Testis (tissue), 2 donors: ENCODE measurements around the gene COG2.

Source experiments
- CTCF ChIP-seq, 3 experiments: fragments of 450-650 bp in 2 of 3; fragments of 200-600 bp in 1 of 3; sonication (generic) in 1 of 3; IDR thresholded peaks; one replicate each; pipeline ENCODE4 v1.5.1; 2016 to 2019; ENCODE audit warnings: antibody characterized with exemption in 3 of 3, mild to moderate bottlenecking in 2 of 3, moderate library complexity in 1 of 3
- POLR2A ChIP-seq: fragments of 450-650 bp; IDR thresholded peaks from one replicate; pipeline ENCODE4 v1.6.1; 2017; ENCODE audit warnings: antibody characterized with exemption, mild to moderate bottlenecking, moderate library complexity

DNA sequence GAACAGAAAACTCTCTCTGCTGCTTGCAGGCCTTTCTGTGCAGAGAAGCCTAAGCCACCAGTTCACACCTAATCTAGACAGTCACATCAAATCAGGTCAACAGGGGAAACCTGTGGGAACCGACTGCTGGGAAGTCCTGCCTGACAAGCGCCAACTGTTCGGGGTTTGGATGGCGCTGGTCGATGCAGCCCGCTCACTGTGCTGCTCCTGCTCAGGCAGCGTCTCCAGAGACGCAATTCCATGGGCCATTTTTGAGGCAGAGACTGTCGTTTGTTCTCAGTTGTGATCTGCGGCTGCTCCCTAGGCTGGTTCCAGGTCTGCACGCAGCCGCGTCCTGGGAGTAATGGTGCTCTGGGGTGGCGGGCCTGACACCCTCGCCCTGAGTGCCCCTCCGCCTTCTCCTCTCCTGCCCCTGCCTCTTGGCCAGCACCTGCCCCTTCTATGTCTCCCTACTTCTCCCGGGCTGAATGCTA is 70.2 kb downstream of the COG2 start:
- TF ChIP-seq POLR2A (no peak), CTCF (IDR thresholded peaks at IDR 0.05) (no peak)
